DND-41 (cell line): ENCODE data around the gene PIK3C3.

ENCODE experiments used
- ATAC-seq: fragments of 200-7000 bp; cut with Tn5 transposase; 3 replicates; pipeline ENCODE4 v1.9.1; 2021; ENCODE audit warnings: low read depth; ENCODE audit not compliant: insufficient read depth
- DNase-seq: peaks from one replicate; pipeline ENCODE4 v3.0.0-alpha.2; 2020
- H2AFZ ChIP-seq: 2 replicates; pipeline ENCODE4 v1.6.0; 2012; ENCODE audit warnings: low read depth, low read length
- H3K27ac ChIP-seq: 2 replicates; pipeline ENCODE4 v1.5.1; 2012; ENCODE audit warnings: low read length, inconsistent platforms
- H3K27me3 ChIP-seq: fragments of 200-600 bp; sonication (generic); 2 replicates; pipeline ENCODE4 v1.6.0; 2012; ENCODE audit warnings: low read length, mild to moderate bottlenecking, inconsistent platforms; ENCODE audit not compliant: insufficient read depth, poor library complexity
- H3K36me3 ChIP-seq: 2 replicates; pipeline ENCODE4 v1.5.1; 2012; ENCODE audit warnings: low read length, inconsistent platforms; ENCODE audit not compliant: insufficient read depth
- H3K4me1 ChIP-seq: 2 replicates; pipeline ENCODE4 v1.5.1; 2012; ENCODE audit warnings: mild to moderate bottlenecking, low read length; ENCODE audit not compliant: insufficient read depth
- H3K4me2 ChIP-seq: 2 replicates; pipeline ENCODE4 v1.6.0; 2012; ENCODE audit warnings: mild to moderate bottlenecking, moderate library complexity, low read length, inconsistent platforms; ENCODE audit not compliant: insufficient read depth
- H3K4me3 ChIP-seq, 2 experiments: fragments of 200-600 bp in 1 of 2; shearing (Covaris generic) in 1 of 2; 2 replicates each; pipeline ENCODE4 v1.5.1; 2012 to 2016; ENCODE audit warnings: inconsistent platforms in 2 of 2, low read length in 2 of 2, mild to moderate bottlenecking in 2 of 2, low read depth in 1 of 2, moderate library complexity in 1 of 2
- H3K79me2 ChIP-seq: 2 replicates; pipeline ENCODE4 v1.6.0; 2012; ENCODE audit warnings: low read length, inconsistent platforms; ENCODE audit not compliant: insufficient read depth
- H3K9ac ChIP-seq: 2 replicates; pipeline ENCODE4 v1.6.0; 2012; ENCODE audit warnings: low read depth, mild to moderate bottlenecking, inconsistent platforms, low read length, moderate library complexity
- H3K9me3 ChIP-seq: 2 replicates; pipeline ENCODE4 v1.5.1; 2012; ENCODE audit warnings: low read length, moderate library complexity, mild to moderate bottlenecking, inconsistent platforms; ENCODE audit not compliant: insufficient read depth, severe bottlenecking
- H4K20me1 ChIP-seq: 2 replicates; pipeline ENCODE4 v1.6.0; 2012; ENCODE audit warnings: low read length; ENCODE audit not compliant: insufficient read depth
- EZH2 ChIP-seq: IDR thresholded peaks from 3 replicates; pipeline ENCODE4 v1.6.1; 2012; ENCODE audit warnings: borderline replicate concordance, low read depth, mild to moderate bottlenecking, moderate library complexity, low read length, inconsistent platforms; ENCODE audit not compliant: severe bottlenecking
- TF ChIP-seq, protein P1 (sequence below): IDR thresholded peaks from 2 replicates; pipeline ENCODE4 v1.5.1; 2012; ENCODE audit warnings: borderline replicate concordance, low read length, moderate library complexity, mild to moderate bottlenecking; ENCODE audit not compliant: poor library complexity, severe bottlenecking; ENCODE audit errors: extremely low read depth

The PIK3C3 gene

GRCh38 chr18:41917181-41917580 lies 37.9 kb upstream of the PIK3C3 start:
- Histone ChIP-seq H3K27ac (no peak overlapping the region), H3K36me3 (no peaks in the 10 kb centered on the region), H3K4me2 (no peak overlapping the region), H4K20me1 (no peaks in the 10 kb centered on the region), H3K4me1 (no peaks in the 10 kb centered on the region), H3K9me3 (no peaks in the 10 kb centered on the region), H3K27me3 (no peaks in the 10 kb centered on the region), H3K9ac (no peak overlapping the region), H3K79me2 (no peaks in the 10 kb centered on the region), H2AFZ (no peak overlapping the region), H3K4me3 (no peak overlapping the region)
- DNase-seq (no peak), ATAC-seq (no peak)
- TF ChIP-seq, protein P1, sequence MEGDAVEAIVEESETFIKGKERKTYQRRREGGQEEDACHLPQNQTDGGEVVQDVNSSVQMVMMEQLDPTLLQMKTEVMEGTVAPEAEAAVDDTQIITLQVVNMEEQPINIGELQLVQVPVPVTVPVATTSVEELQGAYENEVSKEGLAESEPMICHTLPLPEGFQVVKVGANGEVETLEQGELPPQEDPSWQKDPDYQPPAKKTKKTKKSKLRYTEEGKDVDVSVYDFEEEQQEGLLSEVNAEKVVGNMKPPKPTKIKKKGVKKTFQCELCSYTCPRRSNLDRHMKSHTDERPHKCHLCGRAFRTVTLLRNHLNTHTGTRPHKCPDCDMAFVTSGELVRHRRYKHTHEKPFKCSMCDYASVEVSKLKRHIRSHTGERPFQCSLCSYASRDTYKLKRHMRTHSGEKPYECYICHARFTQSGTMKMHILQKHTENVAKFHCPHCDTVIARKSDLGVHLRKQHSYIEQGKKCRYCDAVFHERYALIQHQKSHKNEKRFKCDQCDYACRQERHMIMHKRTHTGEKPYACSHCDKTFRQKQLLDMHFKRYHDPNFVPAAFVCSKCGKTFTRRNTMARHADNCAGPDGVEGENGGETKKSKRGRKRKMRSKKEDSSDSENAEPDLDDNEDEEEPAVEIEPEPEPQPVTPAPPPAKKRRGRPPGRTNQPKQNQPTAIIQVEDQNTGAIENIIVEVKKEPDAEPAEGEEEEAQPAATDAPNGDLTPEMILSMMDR: no peak
- TF ChIP-seq EZH2: no peak

GRCh38 chr18:41921770-41922169 lies 33.3 kb upstream of the PIK3C3 start:
- no peak overlapping the region for H3K27ac ChIP-seq
- H3K9ac ChIP-seq: no peak overlapping the region
- H3K27me3 ChIP-seq: no peaks in the 10 kb centered on the region
- no peak for TF ChIP-seq EZH2
- TF ChIP-seq, protein P1: no peak
- no peaks in the 10 kb centered on the region for H3K4me1 ChIP-seq
- no peak for ATAC-seq
- H3K79me2 ChIP-seq: no peaks in the 10 kb centered on the region
- no peak overlapping the region for H3K4me3 ChIP-seq
- no peaks in the 10 kb centered on the region for H4K20me1 ChIP-seq
- H2AFZ ChIP-seq: no peak overlapping the region
- H3K9me3 ChIP-seq: no peaks in the 10 kb centered on the region
- no peak overlapping the region for H3K4me2 ChIP-seq
- no peaks in the 10 kb centered on the region for H3K36me3 ChIP-seq
- no peak for DNase-seq

- Histone ChIP-seq H3K36me3 (no peaks in the 10 kb centered on the region), H3K4me2 (no peak overlapping the region), H4K20me1 (no peaks in the 10 kb centered on the region), H3K4me1 (no peaks in the 10 kb centered on the region), H2AFZ (no peak overlapping the region), H3K79me2 (no peaks in the 10 kb centered on the region), H3K27me3 (no peaks in the 10 kb centered on the region), H3K9me3 (no peaks in the 10 kb centered on the region), H3K4me3 (no peak overlapping the region), H3K9ac (no peak overlapping the region), H3K27ac (no peak overlapping the region)
- DNase-seq (no peak), ATAC-seq (no peak)
- TF ChIP-seq, protein P1: no peak
- no peak for TF ChIP-seq EZH2
These were observed 32.9 kb upstream of the PIK3C3 start for GRCh38 chr18:41922176-41922575.

GRCh38 chr18:41922841-41923240 lies 32.2 kb upstream of the PIK3C3 start:
- Histone ChIP-seq H3K27ac (no peak overlapping the region), H3K9me3 (no peaks in the 10 kb centered on the region)
- DNase-seq: no peak

More at GRCh38 chr18:41922841-41923240, 32.2 kb upstream of the PIK3C3 start:
- TF ChIP-seq, protein P1: no peak
- no peak for TF ChIP-seq EZH2
- Histone ChIP-seq H3K9ac (no peak overlapping the region), H3K4me3 (no peak overlapping the region), H3K79me2 (no peaks in the 10 kb centered on the region), H4K20me1 (no peaks in the 10 kb centered on the region), H3K36me3 (no peaks in the 10 kb centered on the region), H3K27me3 (no peaks in the 10 kb centered on the region), H3K4me2 (no peak overlapping the region), H2AFZ (no peak overlapping the region), H3K4me1 (no peaks in the 10 kb centered on the region)
- no peak for ATAC-seq
